Activated naive CD8-positive, alpha-beta T cell treated with anti-CD3 and anti-CD28 coated beads, Interleukin-2, amount 50 U/mL, for 24 hours (primary cell): ENCODE results near the gene LRIG1.
A peak's percentile ranks its signal among the peaks of the same experiment; 100 is the strongest.

Experiments used
- ATAC-seq: fragments of 150-1000 bp; cut with Tn5 transposase; one replicate; pipeline ENCODE4 v1.10.0; 2021
- DNase-seq: peaks from one replicate; pipeline ENCODE4 v3.0.0; 2021
- H3K27ac Mint-ChIP-seq: one replicate; pipeline ENCODE4 v1.8.0; 2021; ENCODE audit warnings: mild to moderate bottlenecking, mixed read lengths
- H3K27me3 Mint-ChIP-seq: one replicate; pipeline ENCODE4 v1.8.0; 2021; ENCODE audit warnings: mixed read lengths
- H3K36me3 Mint-ChIP-seq: one replicate; pipeline ENCODE4 v1.8.0; 2021; ENCODE audit warnings: low read depth, mixed read lengths
- H3K4me1 Mint-ChIP-seq: one replicate; pipeline ENCODE4 v1.8.0; 2021; ENCODE audit warnings: mixed read lengths
- H3K4me3 Mint-ChIP-seq: one replicate; pipeline ENCODE4 v1.8.0; 2021; ENCODE audit warnings: mild to moderate bottlenecking, moderate library complexity, mixed read lengths
- H3K9me3 Mint-ChIP-seq: one replicate; pipeline ENCODE4 v1.8.0; 2021; ENCODE audit warnings: mixed read lengths

LRIG1 gene

DNA sequence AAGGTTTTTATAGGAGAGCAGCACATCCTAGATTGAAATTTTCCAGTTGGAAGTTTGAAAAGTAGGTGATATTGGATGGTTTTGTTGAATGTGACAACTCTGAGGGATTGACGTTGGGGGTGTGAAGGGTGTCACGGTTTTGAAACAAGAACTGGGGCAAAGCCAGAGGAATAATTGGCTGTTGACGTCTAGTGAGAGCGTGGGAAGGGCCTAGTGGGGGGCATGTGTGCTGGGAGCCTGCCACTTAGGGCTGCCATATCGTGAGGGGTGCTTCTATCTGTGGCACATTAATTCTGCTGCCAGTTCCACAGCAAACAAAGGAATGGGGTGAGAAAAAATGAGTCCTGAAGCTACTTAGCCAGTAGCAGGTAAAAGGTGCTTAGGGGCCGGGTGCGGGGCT, 129.4 kb downstream of the LRIG1 start:
- Mint-ChIP-seq H3K27ac (no peak overlapping the region), H3K36me3 (peaks cover 26% of the 10 kb centered on the region), H3K4me1 (peaks cover 4% of the 10 kb centered on the region), H3K4me3 (no peak overlapping the region), H3K9me3 (no peaks in the 10 kb centered on the region), H3K27me3 (no peaks in the 10 kb centered on the region)
- DNase-seq (no peak), ATAC-seq (no peak)

DNA sequence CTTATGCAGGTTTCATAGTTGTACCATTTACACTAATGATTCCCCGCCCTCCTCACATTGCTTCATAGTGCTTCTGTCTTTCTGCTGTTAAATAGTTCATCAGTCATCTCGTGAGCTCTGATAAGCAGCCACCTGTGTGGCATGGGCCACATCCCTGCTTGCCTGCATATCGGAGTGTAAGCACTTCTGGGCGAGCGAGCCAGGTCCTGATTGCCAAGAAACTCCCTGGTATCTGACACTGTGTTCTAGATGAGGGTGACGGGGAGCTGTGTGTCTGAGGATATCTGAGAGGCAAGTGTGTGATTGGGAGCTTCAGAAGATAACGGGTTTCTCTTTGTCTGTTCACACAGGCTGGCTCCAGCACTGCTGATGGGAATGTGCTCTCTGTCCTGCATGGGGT, 130.6 kb downstream of the LRIG1 start:
- Mint-ChIP-seq H3K27ac (no peak overlapping the region), H3K36me3 (peaks cover 22% of the 10 kb centered on the region)
- ATAC-seq = no peak

DNA sequence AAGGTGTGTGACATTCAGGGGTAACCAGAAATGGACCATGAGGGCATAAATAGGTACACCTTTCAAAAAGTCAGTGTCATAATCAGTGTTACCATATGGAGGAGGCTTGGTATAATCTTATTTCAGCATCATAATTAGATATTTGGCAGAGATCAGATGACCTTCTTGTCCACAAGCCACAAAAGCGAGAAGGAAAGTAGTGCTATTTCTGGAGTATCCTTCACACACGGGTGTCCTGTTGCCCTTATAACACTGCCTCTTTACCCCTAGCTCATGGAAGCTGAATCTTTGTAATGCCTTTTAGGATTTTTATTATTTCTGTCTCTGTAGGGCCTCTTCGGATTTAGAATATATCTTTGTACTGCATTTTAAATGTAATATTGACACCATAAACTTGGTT, 132.8 kb downstream of the LRIG1 start:
- ATAC-seq (no peak), DNase-seq (no peak)
- Mint-ChIP-seq H3K27ac (no peak overlapping the region), H3K4me3 (no peak overlapping the region), H3K36me3 (peaks cover 22% of the 10 kb centered on the region), H3K27me3 (no peaks in the 10 kb centered on the region), H3K9me3 (no peaks in the 10 kb centered on the region), H3K4me1 (peaks cover 4% of the 10 kb centered on the region)

More for the DNA sequence above, 130.6 kb downstream of the LRIG1 start:
- DNase-seq = no peak
- Mint-ChIP-seq H3K4me3 (no peak overlapping the region), H3K9me3 (no peaks in the 10 kb centered on the region), H3K4me1 (peaks cover 4% of the 10 kb centered on the region), H3K27me3 (no peaks in the 10 kb centered on the region)

DNA sequence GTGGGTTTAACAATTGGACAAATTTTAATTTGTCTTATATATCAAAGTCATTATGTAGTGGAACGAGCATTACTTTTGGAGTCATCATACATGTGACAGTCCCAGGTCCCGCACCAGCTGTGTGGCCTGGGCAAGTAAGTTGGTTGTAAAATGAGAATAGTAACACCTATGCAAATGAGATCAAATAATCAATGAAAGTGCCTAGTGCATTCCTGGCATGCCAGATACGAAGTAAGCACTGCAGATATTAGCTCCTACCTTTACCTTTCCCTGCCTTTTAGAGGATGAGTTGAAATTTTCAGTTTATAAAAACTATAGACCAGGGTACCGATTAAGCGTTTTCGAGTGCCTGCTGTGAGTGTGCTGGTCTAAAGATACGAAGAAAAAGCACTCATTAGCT, 134.1 kb downstream of the LRIG1 start:
- Mint-ChIP-seq H3K27ac (no peak overlapping the region), H3K9me3 (no peaks in the 10 kb centered on the region), H3K4me1 (peaks cover 4% of the 10 kb centered on the region), H3K36me3 (peaks cover 16% of the 10 kb centered on the region), H3K27me3 (no peaks in the 10 kb centered on the region), H3K4me3 (no peak overlapping the region)
- DNase-seq (no peak), ATAC-seq (no peak)

DNA sequence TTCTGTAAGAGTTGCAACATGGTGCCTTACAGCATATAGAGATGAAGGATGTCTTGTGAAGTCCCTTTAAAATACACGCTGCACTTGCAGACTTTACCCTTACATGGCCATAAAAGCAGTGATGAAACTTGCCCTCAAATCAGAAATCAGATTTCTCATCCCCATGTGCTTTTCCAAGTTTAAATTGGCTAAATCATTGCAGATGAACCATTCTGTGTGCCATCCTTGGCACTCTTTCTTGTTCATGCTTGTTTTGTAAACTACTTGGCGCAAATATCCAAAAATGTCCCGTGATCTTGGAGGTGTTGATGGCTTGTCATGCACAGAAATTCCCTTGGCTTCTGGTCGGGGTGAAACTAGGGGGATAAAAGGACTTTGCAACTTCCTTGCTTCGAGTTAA, 135.7 kb downstream of the LRIG1 start:
- Mint-ChIP-seq H3K27me3 (no peaks in the 10 kb centered on the region), H3K36me3 (peaks cover 18% of the 10 kb centered on the region), H3K4me3 (no peak overlapping the region), H3K9me3 (no peaks in the 10 kb centered on the region), H3K4me1 (no peaks in the 10 kb centered on the region), H3K27ac (no peak overlapping the region)
- ATAC-seq (no peak), DNase-seq (no peak)

DNA sequence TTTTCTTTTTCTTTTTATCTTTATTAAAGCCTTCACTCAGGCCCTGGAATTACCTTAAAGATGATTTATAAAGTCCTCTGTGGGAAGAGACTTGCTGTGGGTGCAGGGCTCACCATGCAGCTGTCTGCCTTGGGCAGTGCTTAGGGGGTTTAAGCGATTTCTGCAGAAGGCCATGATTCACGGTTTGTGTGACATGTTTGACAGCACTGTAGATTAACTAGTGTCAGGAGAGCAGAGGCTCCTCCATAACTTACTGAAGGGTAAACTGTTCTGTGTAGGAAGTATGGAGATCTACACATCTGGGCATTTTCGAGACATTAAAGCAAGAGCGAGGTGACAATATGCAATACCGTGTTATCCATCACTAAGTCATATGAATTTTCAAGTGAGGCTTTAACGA, 137.7 kb downstream of the LRIG1 start:
- Mint-ChIP-seq H3K27me3 (no peaks in the 10 kb centered on the region), H3K27ac (no peak overlapping the region), H3K4me1 (no peaks in the 10 kb centered on the region), H3K4me3 (no peak overlapping the region), H3K36me3 (peaks cover 13% of the 10 kb centered on the region), H3K9me3 (no peaks in the 10 kb centered on the region)
- ATAC-seq (no peak), DNase-seq (no peak)

DNA sequence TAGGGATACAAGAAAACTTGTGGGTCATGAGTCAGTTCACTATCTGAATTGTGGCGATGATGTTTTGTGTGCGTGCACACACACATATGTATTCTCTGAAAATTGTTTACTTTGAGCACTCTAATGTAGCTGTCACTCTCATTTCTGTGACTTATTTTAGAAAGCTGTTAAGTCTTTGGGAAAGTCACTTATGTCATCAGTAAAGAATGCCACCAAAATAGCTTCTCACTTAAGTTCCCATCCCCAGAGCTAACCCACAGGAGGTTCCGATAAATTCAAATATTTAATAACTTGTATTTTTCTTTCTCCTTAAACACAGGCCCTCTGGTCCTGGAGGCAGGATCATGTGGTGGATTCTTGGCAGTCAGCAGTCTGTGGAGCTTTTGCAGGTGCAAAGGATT, 138.3 kb downstream of the LRIG1 start:
- Mint-ChIP-seq H3K4me3 (no peak overlapping the region), H3K27me3 (no peaks in the 10 kb centered on the region), H3K36me3 (peaks cover 13% of the 10 kb centered on the region), H3K4me1 (no peaks in the 10 kb centered on the region), H3K9me3 (no peaks in the 10 kb centered on the region), H3K27ac (no peak overlapping the region)
- DNase-seq = no peak
- no peak for ATAC-seq

DNA sequence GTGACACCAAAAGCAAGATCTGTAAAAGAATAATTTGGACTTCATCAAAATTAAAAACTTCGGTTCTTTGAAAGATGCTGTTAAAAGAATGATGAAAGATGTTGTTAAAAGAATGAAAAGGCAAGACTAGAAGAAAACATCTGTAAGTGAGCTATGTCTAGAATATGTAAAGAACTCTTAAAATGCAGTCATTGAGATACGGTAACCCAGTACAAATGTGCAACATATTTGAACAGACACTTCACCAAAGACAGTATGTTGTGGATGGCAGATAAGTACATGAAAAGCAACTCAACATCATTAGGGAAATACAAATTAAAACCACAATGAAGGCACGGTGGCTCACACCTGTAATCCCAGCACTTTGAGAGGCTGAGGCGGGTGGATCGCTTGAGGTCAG, 139.5 kb downstream of the LRIG1 start:
- no peaks in the 10 kb centered on the region for H3K4me1 Mint-ChIP-seq
- H3K4me3 Mint-ChIP-seq = no peak overlapping the region
- peaks cover 13% of the 10 kb centered on the region for H3K36me3 Mint-ChIP-seq
- H3K9me3 Mint-ChIP-seq = no peaks in the 10 kb centered on the region
- no peak overlapping the region for H3K27ac Mint-ChIP-seq
- no peak for DNase-seq
- no peaks in the 10 kb centered on the region for H3K27me3 Mint-ChIP-seq
- ATAC-seq = no peak

DNA sequence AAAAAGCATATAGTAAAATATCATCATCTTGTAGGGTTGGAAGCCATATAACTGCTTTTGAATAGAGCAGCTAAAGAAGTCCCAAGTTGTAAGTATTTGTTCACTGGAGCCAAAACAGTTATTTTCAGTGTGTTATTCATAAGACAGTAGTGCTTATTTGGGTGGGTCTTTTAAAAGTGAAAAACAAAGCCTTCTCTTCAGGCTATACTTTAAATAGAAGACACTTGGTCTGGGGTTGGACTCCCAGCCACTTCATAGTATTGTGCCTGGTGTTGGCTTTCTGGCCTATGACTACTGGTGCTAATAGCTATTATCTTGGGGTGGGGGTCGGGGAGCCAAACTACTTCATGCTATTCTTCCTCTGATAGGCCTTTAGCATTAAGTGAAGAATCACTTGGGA, 144.8 kb downstream of the LRIG1 start:
- no peak overlapping the region for H3K4me3 Mint-ChIP-seq
- no peaks in the 10 kb centered on the region for H3K36me3 Mint-ChIP-seq
- peaks cover 10% of the 10 kb centered on the region for H3K4me1 Mint-ChIP-seq
- no peaks in the 10 kb centered on the region for H3K27me3 Mint-ChIP-seq
- no peaks in the 10 kb centered on the region for H3K9me3 Mint-ChIP-seq
- H3K27ac Mint-ChIP-seq = no peak overlapping the region
- no peak for DNase-seq
- no peak for ATAC-seq

DNA sequence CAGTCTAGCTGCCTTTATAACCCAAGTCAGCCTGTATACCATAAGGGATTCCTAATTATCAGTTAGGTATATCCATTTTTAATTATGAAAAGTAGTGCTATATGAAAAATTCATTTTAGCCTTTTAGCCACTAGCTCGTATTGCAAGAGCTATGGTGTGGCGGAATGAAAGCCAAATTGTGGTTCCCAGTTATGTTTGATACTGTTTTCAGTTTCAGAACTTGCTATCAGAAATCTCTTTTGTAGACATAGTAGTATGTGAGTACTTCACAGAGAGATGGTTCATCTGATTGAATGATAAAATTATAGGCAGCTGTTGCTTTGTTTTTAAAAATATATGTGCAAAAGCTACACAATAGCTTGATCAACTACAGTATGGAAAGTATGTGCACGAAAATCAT, 145.4 kb downstream of the LRIG1 start:
- Mint-ChIP-seq H3K9me3 (no peaks in the 10 kb centered on the region), H3K36me3 (no peaks in the 10 kb centered on the region), H3K27ac (no peak overlapping the region), H3K4me3 (no peak overlapping the region), H3K4me1 (peaks cover 10% of the 10 kb centered on the region), H3K27me3 (no peaks in the 10 kb centered on the region)
- peak; percentile 52 for ATAC-seq
- no peak for DNase-seq

DNA sequence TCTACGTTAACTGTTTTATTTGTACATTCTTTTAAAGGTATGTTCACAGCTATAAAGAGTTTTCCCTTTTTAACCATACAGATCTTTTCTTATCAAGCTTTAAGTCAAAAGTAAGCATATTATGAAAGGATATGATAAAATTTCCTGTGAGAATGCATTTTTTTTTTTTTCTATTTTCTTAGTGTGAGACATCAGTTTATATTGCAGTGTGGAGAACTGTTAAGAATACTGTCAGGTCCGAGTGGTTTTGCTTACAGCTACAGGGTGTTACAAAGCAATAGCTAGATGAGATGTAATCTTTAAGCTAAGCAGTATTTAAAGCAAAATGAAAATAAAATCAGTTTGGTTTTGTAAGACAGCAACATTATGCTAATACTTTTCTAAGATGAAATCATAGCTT, 146.8 kb downstream of the LRIG1 start:
- no peak for ATAC-seq
- Mint-ChIP-seq H3K4me1 (peaks cover 10% of the 10 kb centered on the region), H3K36me3 (no peaks in the 10 kb centered on the region), H3K27ac (no peak overlapping the region), H3K4me3 (no peak overlapping the region), H3K27me3 (no peaks in the 10 kb centered on the region), H3K9me3 (no peaks in the 10 kb centered on the region)
- DNase-seq = no peak

DNA sequence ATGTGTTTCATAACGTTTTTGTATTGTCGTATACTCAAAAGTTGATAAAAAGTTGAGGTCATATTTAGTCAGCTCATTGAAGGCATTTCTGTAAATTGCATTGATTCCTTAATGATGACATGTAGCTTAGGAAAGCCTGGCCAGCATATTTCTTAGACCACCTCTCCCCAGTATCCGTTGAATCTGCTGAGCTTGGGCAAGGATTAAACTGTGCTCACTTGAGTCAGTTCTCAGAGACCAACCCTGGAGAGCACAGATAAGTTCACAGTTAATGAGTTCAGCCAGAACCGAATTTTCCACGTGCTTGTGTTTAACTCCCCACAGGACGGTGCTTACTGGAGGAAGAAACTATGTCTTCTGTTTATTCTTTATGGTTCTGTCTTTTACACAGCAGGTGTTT, 147.3 kb downstream of the LRIG1 start:
- H3K36me3 Mint-ChIP-seq = no peaks in the 10 kb centered on the region
- no peak overlapping the region for H3K4me3 Mint-ChIP-seq
- no peaks in the 10 kb centered on the region for H3K9me3 Mint-ChIP-seq

DNA sequence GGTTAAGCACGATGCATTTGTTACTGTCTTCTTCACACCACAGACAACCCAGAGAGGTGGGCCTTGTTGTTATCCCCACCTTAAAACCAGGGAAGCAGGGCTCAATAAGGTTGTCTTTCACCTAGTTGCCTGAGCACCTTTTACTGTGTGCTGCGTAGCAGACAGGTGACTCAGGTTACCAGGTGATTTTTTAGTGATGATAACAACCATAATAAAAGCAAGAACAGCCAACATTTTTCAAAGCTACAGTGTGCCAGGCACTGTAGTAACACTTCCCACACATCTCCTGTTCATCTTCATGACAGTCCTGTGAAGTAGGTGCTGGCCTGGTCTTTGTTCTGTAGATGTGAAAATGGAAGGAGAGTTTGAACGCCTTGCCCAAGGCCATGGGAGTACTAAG, 147.8 kb downstream of the LRIG1 start:
- no peaks in the 10 kb centered on the region for H3K27me3 Mint-ChIP-seq
- no peak overlapping the region for H3K27ac Mint-ChIP-seq
- peaks cover 2% of the 10 kb centered on the region for H3K36me3 Mint-ChIP-seq
- ATAC-seq (no peak), DNase-seq (no peak)
- no peaks in the 10 kb centered on the region for H3K9me3 Mint-ChIP-seq
- no peak overlapping the region for H3K4me3 Mint-ChIP-seq
- H3K4me1 Mint-ChIP-seq = peaks cover 10% of the 10 kb centered on the region

More for the DNA sequence above, 147.3 kb downstream of the LRIG1 start:
- Mint-ChIP-seq H3K27me3 (no peaks in the 10 kb centered on the region), H3K27ac (no peak overlapping the region), H3K4me1 (peaks cover 10% of the 10 kb centered on the region)
- ATAC-seq = no peak
- no peak for DNase-seq

DNA sequence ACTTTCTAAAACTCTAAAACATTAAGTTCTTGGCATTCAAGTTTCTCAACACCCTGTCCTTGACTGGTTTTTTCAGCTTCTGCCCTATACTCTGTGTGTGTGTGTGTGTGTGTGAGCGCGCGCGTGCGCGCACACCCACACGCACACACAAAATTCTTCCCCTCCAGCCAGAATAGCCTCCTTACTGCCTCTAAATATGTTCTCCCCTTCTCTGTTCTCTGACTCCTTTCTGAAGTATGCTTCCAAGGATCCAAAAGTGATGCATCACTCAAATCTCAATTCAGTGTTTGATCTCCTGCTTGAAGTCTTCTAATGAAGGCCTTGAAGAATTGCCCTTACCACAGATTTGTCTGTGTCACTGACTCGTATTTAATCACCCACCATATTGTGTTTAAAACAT, 150.2 kb downstream of the LRIG1 start:
- peaks cover 5% of the 10 kb centered on the region for H3K9me3 Mint-ChIP-seq

DNA sequence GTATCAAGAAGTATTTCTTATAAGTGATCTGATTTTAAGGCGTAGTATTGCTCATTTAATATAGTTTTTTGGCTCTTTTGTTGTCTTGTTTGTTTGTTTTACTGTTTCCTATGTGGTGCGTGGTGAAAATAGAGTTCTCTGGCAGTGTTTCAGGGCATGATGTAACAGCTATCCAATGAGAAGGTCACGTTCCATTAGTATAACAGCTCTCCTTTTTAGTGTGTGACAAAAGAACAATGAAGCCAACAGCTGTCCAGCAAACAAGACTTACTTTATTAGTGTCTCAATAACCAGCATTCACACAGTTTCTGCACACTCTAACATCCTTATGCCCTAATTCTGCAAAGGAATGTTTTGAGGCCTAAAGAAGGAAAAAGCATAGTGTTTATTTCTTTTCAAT, 152.1 kb downstream of the LRIG1 start:
- H3K27ac Mint-ChIP-seq = no peak overlapping the region
- peaks cover 1% of the 10 kb centered on the region for H3K4me1 Mint-ChIP-seq
- no peak overlapping the region for H3K4me3 Mint-ChIP-seq
- no peak for DNase-seq
- no peaks in the 10 kb centered on the region for H3K27me3 Mint-ChIP-seq
- peaks cover 5% of the 10 kb centered on the region for H3K9me3 Mint-ChIP-seq
- no peak for ATAC-seq
- H3K36me3 Mint-ChIP-seq = peaks cover 25% of the 10 kb centered on the region

More for the DNA sequence above, 150.2 kb downstream of the LRIG1 start:
- ATAC-seq (no peak), DNase-seq (no peak)
- Mint-ChIP-seq H3K4me3 (no peak overlapping the region), H3K36me3 (peaks cover 22% of the 10 kb centered on the region), H3K27me3 (no peaks in the 10 kb centered on the region), H3K4me1 (peaks cover 8% of the 10 kb centered on the region), H3K27ac (no peak overlapping the region)

DNA sequence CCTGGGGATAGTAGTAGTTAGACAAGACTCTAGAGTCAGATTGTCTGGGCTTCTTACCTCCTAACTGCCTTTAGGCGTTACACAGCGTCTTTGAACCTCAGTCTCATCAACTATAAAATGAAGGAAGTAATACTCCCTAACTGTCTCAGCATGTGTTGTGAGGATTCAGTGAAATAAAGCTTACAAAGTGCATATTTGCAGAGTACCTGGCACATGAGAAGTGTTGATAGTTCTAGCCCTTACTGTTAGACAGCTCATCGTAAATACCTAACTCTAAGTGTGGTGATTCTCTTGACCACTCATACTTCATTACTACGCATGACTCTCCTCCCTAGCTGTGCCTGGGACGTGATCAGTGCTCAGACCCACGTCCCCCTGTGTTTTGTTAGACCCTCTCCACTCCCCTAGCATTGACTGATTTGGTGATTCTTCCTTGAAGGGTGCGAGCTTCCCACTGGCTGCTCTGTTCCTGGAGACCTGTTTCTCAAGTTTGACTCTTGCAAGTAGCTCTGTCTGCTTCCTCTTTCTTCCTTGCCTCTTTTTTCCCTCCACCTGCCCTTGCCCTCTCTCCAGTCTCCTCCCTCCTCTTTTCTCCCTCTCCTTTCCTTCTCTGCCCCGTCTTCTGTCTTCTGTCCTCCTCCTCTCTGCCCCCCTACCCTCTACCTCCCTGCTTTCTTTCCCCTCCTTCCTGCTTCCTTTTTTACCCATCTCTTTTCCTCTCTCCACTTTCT, 155.8 kb downstream of the LRIG1 start:
- peaks cover 5% of the 10 kb centered on the region for H3K4me1 Mint-ChIP-seq

More for the DNA sequence above, 155.8 kb downstream of the LRIG1 start:
- H3K9me3 Mint-ChIP-seq = peaks cover 5% of the 10 kb centered on the region
- no peak overlapping the region for H3K27ac Mint-ChIP-seq
- ATAC-seq (no peak), DNase-seq (no peak)
- H3K36me3 Mint-ChIP-seq = peaks cover 25% of the 10 kb centered on the region
- H3K4me3 Mint-ChIP-seq = no peak overlapping the region
- no peaks in the 10 kb centered on the region for H3K27me3 Mint-ChIP-seq
